GM20000 (cell line): ENCODE measurements around the gene CLEC9A.

ENCODE experiments used
- DNase-seq: peaks from one replicate; pipeline ENCODE4 v3.0.0; 2012; ENCODE audit warnings: low spot score
- TF ChIP-seq, protein P1 (sequence below): IDR thresholded peaks from 2 replicates; pipeline ENCODE4 v1.5.1; 2012; ENCODE audit warnings: mild to moderate bottlenecking, control low read depth; ENCODE audit errors: extremely low read depth, missing control alignments

CLEC9A gene

DNA sequence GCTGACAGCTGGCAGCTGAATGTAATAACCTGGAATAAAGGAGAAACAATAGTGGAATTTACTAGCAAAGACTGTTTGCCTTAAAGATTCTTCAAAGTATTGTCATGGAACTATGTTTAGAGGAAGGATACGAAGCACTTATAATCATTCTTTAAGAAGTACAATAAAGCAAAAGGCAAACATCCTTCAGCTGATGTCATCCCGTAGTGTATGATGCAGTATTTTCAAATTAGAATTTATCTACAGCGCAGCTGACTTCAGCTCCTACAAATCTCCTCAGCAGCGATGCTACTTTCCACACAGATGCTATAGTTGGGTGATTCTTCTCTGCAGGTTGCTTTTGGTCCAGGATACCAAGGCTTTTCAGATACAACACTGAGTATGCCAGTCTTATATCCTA is 36.8 kb downstream of the CLEC9A start:
- DNase-seq, result no peak
- TF ChIP-seq, protein P1, sequence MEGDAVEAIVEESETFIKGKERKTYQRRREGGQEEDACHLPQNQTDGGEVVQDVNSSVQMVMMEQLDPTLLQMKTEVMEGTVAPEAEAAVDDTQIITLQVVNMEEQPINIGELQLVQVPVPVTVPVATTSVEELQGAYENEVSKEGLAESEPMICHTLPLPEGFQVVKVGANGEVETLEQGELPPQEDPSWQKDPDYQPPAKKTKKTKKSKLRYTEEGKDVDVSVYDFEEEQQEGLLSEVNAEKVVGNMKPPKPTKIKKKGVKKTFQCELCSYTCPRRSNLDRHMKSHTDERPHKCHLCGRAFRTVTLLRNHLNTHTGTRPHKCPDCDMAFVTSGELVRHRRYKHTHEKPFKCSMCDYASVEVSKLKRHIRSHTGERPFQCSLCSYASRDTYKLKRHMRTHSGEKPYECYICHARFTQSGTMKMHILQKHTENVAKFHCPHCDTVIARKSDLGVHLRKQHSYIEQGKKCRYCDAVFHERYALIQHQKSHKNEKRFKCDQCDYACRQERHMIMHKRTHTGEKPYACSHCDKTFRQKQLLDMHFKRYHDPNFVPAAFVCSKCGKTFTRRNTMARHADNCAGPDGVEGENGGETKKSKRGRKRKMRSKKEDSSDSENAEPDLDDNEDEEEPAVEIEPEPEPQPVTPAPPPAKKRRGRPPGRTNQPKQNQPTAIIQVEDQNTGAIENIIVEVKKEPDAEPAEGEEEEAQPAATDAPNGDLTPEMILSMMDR, result no peak

DNA sequence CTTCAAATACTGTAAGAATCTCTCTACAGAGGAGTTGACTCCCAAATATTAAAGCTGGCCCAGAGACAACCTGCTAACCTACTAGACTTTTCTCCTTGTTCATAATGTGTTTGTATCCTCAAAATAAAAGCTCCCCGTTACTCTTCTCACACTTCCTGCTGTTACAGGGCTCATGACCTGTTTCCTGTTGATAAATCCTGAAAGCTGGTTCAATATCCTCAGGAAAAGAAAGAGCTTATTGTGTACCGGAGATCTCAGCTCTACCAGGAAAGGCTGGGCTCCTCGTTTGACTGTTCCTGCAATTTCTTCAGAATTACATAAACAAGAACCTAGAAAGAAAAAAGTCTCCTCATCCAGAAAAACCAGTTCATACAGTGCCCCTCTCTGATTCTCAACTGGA is 37.5 kb downstream of the CLEC9A start:
- TF ChIP-seq, protein P1, result no peak
- no peak for DNase-seq

DNA sequence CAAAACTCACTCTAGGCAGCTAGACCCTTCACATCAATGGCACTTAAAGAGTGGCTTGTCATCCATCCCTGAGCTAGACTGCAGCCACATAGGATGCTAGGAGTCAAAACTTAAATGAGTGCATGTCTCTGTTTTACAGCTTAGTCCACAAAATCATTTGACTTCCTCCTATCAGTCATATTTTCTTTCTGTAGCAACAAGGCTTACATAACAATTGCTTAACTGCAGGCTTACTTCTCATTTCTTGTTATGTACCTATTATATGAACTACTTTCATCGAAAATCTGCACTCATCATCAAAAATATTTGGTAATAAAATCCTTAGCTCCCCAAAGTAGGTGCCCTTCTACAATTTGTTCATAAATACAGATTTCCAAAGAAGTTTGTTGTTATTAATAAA is 38.2 kb downstream of the CLEC9A start:
- TF ChIP-seq, protein P1, result no peak
- no peak for DNase-seq

DNA sequence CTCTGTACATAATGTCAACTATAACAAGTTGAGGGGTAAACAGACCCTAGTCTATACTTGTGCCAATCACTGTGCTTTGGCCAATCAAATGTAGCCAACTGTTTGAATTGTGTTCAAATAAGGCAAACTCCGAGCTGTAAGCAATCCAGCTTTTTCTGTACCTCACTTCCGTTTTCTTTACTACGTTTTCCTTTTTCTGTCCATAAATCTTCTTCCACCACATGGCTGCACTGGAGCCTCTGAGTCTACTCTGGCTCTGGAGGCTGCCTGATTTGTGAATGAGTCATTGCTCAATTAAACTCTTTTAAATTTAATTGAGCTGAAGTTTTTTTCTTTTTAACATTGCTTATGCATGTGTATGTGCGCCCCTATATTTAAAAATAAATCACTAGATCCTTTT is 38.6 kb downstream of the CLEC9A start:
- no peak for DNase-seq
- TF ChIP-seq, protein P1, result no peak

DNA sequence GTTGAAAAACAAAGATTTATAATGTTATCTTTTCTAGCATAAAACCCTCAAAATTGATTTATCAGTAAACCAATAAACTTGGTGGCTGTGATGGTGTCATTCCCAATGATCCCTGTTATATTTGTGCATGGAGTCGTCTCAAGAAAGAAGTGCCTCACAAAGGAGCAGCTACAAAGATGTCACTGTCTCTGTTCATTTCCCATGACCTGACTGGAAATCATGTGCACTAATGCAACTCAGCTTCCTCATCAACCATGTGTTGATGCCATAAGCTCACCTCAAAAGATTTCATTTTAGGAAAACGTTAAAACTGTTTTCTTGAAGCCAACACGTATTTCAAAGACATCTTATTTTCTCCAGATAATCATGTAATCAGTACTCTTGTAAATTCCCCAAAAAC is 39.5 kb downstream of the CLEC9A start:
- DNase-seq, result no peak
- TF ChIP-seq, protein P1, result no peak

DNA sequence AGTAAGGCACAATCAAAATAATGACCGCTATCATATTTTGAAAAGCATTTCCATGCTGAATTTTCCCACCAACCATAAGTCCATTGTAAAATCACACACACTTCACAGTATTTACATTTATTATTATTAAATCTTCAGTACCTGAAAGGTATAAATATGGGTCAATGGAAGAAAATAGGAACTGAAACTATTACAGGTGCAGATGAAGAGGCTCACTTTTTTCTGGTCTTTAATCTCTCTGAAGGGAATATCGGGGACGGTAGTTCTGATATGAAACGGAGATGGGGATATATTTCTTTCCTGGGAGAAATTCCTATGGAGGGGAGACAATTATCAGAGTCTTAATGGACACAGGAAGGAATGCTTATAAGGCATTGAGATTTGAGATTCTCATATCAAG is 39.9 kb downstream of the CLEC9A start:
- TF ChIP-seq, protein P1, result no peak
- DNase-seq, result no peak

DNA sequence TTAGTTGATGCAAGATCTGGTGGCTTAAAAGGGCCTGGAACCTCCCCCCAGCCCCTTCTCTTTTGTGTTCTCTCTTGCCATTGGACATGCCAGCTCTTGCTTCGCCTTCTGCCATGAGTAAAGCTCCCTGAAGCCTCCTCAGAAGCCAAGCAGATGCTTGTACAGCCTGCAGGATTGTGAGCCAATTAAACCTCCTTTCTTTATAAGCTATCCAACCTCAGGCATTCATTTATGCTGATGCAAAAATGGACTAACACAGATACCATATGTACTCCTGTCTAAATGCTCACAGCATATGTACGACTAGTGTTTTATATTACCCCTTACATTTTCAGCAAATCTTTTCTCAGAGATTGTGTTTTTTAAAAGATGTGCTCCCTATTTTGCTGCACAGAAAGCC is 41.6 kb downstream of the CLEC9A start:
- no peak for DNase-seq
- TF ChIP-seq, protein P1, result no peak
